WTC11 (cell line): Measurements from ENCODE around the gene C10orf90. TPM values are rescaled to one million over a fixed set of nuclear protein-coding genes. Genes with fewer than 3 reads are reported as not detected.

Experiments
- ATAC-seq: fragments of 200-7000 bp; cut with Tn5 transposase; 2 replicates; pipeline ENCODE4 v1.10.0; 2021; ENCODE audit warnings: mild to moderate bottlenecking, moderate library complexity
- CTCF ChIA-PET: fragments of 300-600 bp; sonication (Branson Sonifier 250); formaldehyde crosslinking; loops from one replicate; lab custom pipeline; 2021; ENCODE audit warnings: antibody characterized with exemption; lab: Charles Lee
- POLR2A ChIA-PET: fragments of 350-600 bp; sonication (Branson Sonifier 250); formaldehyde crosslinking; loops from one replicate; lab custom pipeline; 2021; ENCODE audit warnings: antibody characterized with exemption; lab: Charles Lee
- DNase-seq: peaks from one replicate; pipeline ENCODE4 v3.0.0; 2021; ENCODE audit warnings: low spot score
- H3K27ac Mint-ChIP-seq: 2 replicates; pipeline ENCODE4 v1.8.0; 2021; ENCODE audit warnings: mixed read lengths
- H3K27me3 Mint-ChIP-seq: 2 replicates; pipeline ENCODE4 v1.8.0; 2021; ENCODE audit warnings: low read depth, mild to moderate bottlenecking, moderate library complexity, mixed read lengths
- H3K36me3 Mint-ChIP-seq: 2 replicates; pipeline ENCODE4 v1.8.0; 2021; ENCODE audit warnings: mixed read lengths
- H3K4me1 Mint-ChIP-seq: 2 replicates; pipeline ENCODE4 v1.8.0; 2022; ENCODE audit warnings: mixed read lengths
- H3K4me3 Mint-ChIP-seq: 2 replicates; pipeline ENCODE4 v1.8.0; 2021; ENCODE audit warnings: mild to moderate bottlenecking, moderate library complexity, mixed read lengths
- H3K9me3 Mint-ChIP-seq: 2 replicates; pipeline ENCODE4 v1.8.0; 2021; ENCODE audit warnings: mixed read lengths
- ATF1 ChIP-seq: sonication (generic); formaldehyde crosslinking; IDR thresholded peaks from 2 replicates; pipeline ENCODE4 v1.8.1; 2023; ENCODE audit warnings: mild to moderate bottlenecking, moderate library complexity, missing genetic modification reagents
- CBFB ChIP-seq: sonication (generic); formaldehyde crosslinking; IDR thresholded peaks from 2 replicates; pipeline ENCODE4 v1.8.1; 2022; ENCODE audit warnings: mild to moderate bottlenecking, low read depth, missing genetic modification reagents
- FOXP1 ChIP-seq: sonication (generic); formaldehyde crosslinking; IDR thresholded peaks from 2 replicates; pipeline ENCODE4 v1.8.0; 2022; ENCODE audit warnings: missing genetic modification reagents, mild to moderate bottlenecking, moderate library complexity, borderline replicate concordance
- GRHL2 ChIP-seq: fragments of 250-450 bp; sonication (Bioruptor Pico); IDR thresholded peaks from 2 replicates; pipeline ENCODE4 v1.8.0; 2022; ENCODE audit warnings: mild to moderate bottlenecking, moderate library complexity; ENCODE audit not compliant: insufficient replicate concordance, severe bottlenecking
- JUN ChIP-seq: sonication (generic); formaldehyde crosslinking; IDR thresholded peaks from 2 replicates; pipeline ENCODE4 v1.8.0; 2023; ENCODE audit warnings: mild to moderate bottlenecking, missing genetic modification reagents
- NR2C2 ChIP-seq: sonication (generic); formaldehyde crosslinking; IDR thresholded peaks from 2 replicates; pipeline ENCODE4 v1.8.0; 2022; ENCODE audit warnings: mild to moderate bottlenecking, missing genetic modification reagents
- OVOL2 ChIP-seq: fragments of 250-450 bp; sonication (Bioruptor Pico); IDR thresholded peaks from 2 replicates; pipeline ENCODE4 v1.9.0; 2021; ENCODE audit warnings: mild to moderate bottlenecking, borderline replicate concordance
- RELA ChIP-seq: sonication (generic); formaldehyde crosslinking; IDR thresholded peaks from 2 replicates; pipeline ENCODE4 v1.8.1; 2022; ENCODE audit warnings: missing genetic modification reagents, mild to moderate bottlenecking, borderline replicate concordance
- TEAD1 ChIP-seq: sonication (generic); formaldehyde crosslinking; IDR thresholded peaks from 2 replicates; pipeline ENCODE4 v1.8.0; 2022; ENCODE audit warnings: mild to moderate bottlenecking, missing genetic modification reagents
- ZNF138 ChIP-seq: sonication (generic); formaldehyde crosslinking; conservative IDR thresholded peaks from 2 replicates; pipeline ENCODE4 v1.8.1; 2022; ENCODE audit warnings: mild to moderate bottlenecking, moderate library complexity, missing genetic modification reagents
- ZNF232 ChIP-seq: sonication (generic); formaldehyde crosslinking; IDR thresholded peaks from 2 replicates; pipeline ENCODE4 v1.8.0; 2022; ENCODE audit warnings: mild to moderate bottlenecking, missing genetic modification reagents
- ZNF317 ChIP-seq: sonication (generic); formaldehyde crosslinking; IDR thresholded peaks from 2 replicates; pipeline ENCODE4 v1.8.1; 2023; ENCODE audit warnings: low read depth, mild to moderate bottlenecking, moderate library complexity, missing genetic modification reagents, borderline replicate concordance
- ZNF423 ChIP-seq: fragments of 250-450 bp; sonication (Bioruptor Pico); IDR thresholded peaks from 2 replicates; pipeline ENCODE4 v2.1.2; 2022; ENCODE audit warnings: mild to moderate bottlenecking, moderate library complexity
- total RNA-seq: library from RNA; stranded (reverse); gene quantifications from 3 replicates; pipeline ENCODE4 v1.2.3, GENCODE V29; 2021
- TF ChIP-seq, protein P1 (sequence below): sonication (generic); formaldehyde crosslinking; IDR thresholded peaks from 2 replicates; pipeline ENCODE4 v1.8.0; 2023; ENCODE audit warnings: missing genetic modification reagents
- TF ChIP-seq, protein P2 (sequence below): sonication (generic); formaldehyde crosslinking; IDR thresholded peaks from 2 replicates; pipeline ENCODE4 v1.8.1; 2023; ENCODE audit warnings: mild to moderate bottlenecking, missing genetic modification reagents
- TF ChIP-seq, protein P3 (sequence below): sonication (generic); formaldehyde crosslinking; IDR thresholded peaks from 2 replicates; pipeline ENCODE4 v1.8.1; 2023; ENCODE audit warnings: mild to moderate bottlenecking, missing genetic modification reagents
- TF ChIP-seq, protein P4 (sequence below): sonication (generic); formaldehyde crosslinking; IDR thresholded peaks from 2 replicates; pipeline ENCODE4 v1.8.1; 2023; ENCODE audit warnings: mild to moderate bottlenecking, missing genetic modification reagents, moderate library complexity
- TF ChIP-seq, protein P5 (sequence below): fragments of 250-450 bp; sonication (Bioruptor Pico); IDR thresholded peaks from 2 replicates; pipeline ENCODE4 v1.8.0; 2021; ENCODE audit warnings: mild to moderate bottlenecking
- TF ChIP-seq, protein P6 (sequence below): fragments of 200-600 bp; IDR thresholded peaks from 2 replicates; pipeline ENCODE4 v1.8.0; 2022; ENCODE audit warnings: antibody characterized with exemption

C10orf90 gene
- total RNA-seq, 1 experiment from 2014 or later = 0.85 TPM

DNA sequence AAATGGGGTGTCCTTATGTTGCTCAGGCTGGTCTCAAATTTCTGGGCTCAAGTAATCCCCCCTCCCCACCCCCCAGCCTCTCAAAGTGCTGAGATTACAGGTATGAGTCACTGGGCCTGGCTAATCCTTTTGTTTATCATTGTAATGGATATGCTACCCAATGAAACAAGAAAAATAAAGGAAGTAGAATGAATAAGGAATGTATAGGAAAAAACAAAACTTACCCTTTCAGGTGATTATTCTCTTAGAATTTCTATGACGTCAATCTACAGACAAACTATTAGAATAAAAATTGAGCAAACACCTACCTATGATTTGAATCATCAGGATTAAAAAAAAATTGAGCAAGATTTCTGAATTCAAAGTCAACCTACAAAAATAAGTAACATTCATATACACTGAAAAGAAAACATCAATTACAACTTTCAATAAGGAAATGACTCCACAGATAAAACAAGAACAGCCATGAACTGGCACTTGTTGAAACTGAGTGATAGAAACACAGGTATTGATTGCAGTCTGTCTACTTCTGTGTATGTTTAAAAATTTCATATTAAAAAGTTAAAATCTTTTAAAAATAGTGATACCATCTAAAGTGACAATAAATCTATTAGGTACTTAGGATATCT, 294.5 kb downstream of the C10orf90 start (continued):
- TF ChIP-seq, protein P1, sequence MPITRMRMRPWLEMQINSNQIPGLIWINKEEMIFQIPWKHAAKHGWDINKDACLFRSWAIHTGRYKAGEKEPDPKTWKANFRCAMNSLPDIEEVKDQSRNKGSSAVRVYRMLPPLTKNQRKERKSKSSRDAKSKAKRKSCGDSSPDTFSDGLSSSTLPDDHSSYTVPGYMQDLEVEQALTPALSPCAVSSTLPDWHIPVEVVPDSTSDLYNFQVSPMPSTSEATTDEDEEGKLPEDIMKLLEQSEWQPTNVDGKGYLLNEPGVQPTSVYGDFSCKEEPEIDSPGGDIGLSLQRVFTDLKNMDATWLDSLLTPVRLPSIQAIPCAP = no peak
- TF ChIP-seq FOXP1 (CRISPR knock-in tag) (no peak), GRHL2 (CRISPR knock-in tag) (no peak), ATF1 (no peak)
- TF ChIP-seq, all 79 proteins: peak for 0

DNA sequence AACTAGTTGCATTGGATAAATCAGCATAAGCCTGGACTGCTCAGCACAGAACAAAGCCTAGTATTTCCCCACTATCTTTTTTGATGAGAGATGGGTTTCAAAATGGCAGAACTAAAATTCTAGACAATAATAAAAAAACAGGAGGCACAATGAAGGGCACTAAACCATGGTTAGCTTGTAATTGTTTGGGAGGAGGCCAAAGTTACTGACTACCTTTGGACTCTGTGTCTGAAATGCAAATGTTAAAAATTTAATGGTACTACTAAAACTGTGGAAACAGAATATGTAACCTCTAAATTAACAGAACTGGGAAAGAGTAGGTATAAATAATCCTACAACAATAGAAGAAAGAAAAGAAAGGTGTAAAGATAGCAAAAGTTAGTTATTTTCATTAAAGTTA, 295.2 kb downstream of the C10orf90 start:
- peaks cover 3% of the 10 kb centered on the region; the same call in 1 of the 2 replicates for H3K4me1 Mint-ChIP-seq
- CTCF ChIA-PET = no interaction called here
- H3K9me3 Mint-ChIP-seq = peaks cover 49% of the 10 kb centered on the region

More for the DNA sequence above, 295.2 kb downstream of the C10orf90 start:
- no peak for DNase-seq
- Mint-ChIP-seq H3K27ac (no peak overlapping the region), H3K36me3 (peaks cover 16% of the 10 kb centered on the region), H3K4me3 (no peak overlapping the region), H3K27me3 (no peaks in the 10 kb centered on the region)
- ATAC-seq = no peak
- POLR2A ChIA-PET = no interaction called here
- TF ChIP-seq ZNF317 (CRISPR knock-in tag) (no peak), ZNF423 (no peak), TEAD1 (CRISPR knock-in tag) (no peak), CBFB (CRISPR knock-in tag) (no peak), ZNF232 (CRISPR knock-in tag) (no peak), NR2C2 (CRISPR knock-in tag) (no peak), ZNF138 (no peak), JUN (CRISPR knock-in tag) (no peak), OVOL2 (CRISPR knock-in tag) (no peak), RELA (no peak)
- TF ChIP-seq, protein P2, sequence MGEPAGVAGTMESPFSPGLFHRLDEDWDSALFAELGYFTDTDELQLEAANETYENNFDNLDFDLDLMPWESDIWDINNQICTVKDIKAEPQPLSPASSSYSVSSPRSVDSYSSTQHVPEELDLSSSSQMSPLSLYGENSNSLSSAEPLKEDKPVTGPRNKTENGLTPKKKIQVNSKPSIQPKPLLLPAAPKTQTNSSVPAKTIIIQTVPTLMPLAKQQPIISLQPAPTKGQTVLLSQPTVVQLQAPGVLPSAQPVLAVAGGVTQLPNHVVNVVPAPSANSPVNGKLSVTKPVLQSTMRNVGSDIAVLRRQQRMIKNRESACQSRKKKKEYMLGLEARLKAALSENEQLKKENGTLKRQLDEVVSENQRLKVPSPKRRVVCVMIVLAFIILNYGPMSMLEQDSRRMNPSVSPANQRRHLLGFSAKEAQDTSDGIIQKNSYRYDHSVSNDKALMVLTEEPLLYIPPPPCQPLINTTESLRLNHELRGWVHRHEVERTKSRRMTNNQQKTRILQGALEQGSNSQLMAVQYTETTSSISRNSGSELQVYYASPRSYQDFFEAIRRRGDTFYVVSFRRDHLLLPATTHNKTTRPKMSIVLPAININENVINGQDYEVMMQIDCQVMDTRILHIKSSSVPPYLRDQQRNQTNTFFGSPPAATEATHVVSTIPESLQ (CRISPR knock-in tag) = no peak
- TF ChIP-seq, protein P3, sequence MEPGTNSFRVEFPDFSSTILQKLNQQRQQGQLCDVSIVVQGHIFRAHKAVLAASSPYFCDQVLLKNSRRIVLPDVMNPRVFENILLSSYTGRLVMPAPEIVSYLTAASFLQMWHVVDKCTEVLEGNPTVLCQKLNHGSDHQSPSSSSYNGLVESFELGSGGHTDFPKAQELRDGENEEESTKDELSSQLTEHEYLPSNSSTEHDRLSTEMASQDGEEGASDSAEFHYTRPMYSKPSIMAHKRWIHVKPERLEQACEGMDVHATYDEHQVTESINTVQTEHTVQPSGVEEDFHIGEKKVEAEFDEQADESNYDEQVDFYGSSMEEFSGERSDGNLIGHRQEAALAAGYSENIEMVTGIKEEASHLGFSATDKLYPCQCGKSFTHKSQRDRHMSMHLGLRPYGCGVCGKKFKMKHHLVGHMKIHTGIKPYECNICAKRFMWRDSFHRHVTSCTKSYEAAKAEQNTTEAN = no peak
- TF ChIP-seq, protein P4, sequence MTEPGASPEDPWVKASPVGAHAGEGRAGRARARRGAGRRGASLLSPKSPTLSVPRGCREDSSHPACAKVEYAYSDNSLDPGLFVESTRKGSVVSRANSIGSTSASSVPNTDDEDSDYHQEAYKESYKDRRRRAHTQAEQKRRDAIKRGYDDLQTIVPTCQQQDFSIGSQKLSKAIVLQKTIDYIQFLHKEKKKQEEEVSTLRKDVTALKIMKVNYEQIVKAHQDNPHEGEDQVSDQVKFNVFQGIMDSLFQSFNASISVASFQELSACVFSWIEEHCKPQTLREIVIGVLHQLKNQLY (CRISPR knock-in tag) = no peak
- TF ChIP-seq, protein P5, sequence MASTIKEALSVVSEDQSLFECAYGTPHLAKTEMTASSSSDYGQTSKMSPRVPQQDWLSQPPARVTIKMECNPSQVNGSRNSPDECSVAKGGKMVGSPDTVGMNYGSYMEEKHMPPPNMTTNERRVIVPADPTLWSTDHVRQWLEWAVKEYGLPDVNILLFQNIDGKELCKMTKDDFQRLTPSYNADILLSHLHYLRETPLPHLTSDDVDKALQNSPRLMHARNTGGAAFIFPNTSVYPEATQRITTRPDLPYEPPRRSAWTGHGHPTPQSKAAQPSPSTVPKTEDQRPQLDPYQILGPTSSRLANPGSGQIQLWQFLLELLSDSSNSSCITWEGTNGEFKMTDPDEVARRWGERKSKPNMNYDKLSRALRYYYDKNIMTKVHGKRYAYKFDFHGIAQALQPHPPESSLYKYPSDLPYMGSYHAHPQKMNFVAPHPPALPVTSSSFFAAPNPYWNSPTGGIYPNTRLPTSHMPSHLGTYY (CRISPR knock-in tag) = no peak
- TF ChIP-seq, protein P6, sequence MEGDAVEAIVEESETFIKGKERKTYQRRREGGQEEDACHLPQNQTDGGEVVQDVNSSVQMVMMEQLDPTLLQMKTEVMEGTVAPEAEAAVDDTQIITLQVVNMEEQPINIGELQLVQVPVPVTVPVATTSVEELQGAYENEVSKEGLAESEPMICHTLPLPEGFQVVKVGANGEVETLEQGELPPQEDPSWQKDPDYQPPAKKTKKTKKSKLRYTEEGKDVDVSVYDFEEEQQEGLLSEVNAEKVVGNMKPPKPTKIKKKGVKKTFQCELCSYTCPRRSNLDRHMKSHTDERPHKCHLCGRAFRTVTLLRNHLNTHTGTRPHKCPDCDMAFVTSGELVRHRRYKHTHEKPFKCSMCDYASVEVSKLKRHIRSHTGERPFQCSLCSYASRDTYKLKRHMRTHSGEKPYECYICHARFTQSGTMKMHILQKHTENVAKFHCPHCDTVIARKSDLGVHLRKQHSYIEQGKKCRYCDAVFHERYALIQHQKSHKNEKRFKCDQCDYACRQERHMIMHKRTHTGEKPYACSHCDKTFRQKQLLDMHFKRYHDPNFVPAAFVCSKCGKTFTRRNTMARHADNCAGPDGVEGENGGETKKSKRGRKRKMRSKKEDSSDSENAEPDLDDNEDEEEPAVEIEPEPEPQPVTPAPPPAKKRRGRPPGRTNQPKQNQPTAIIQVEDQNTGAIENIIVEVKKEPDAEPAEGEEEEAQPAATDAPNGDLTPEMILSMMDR = no peak

Other genes with a start within 250 kb of the C10orf90 start
- gene DOCK1, start 234.7 kb upstream of the C10orf90 start, total RNA-seq = 52.1 to 58.4 TPM (median 55.8 TPM) in 3 replicates